GM19035 (cell line): Measurements from ENCODE around the gene KIAA1671.

ENCODE experiments used
- ATAC-seq: cut with Tn5 transposase; IDR thresholded peaks from one replicate; pipeline ENCODE4 v1.9.1; 2021; ENCODE audit not compliant: unreplicated experiment

Gene KIAA1671

DNA sequence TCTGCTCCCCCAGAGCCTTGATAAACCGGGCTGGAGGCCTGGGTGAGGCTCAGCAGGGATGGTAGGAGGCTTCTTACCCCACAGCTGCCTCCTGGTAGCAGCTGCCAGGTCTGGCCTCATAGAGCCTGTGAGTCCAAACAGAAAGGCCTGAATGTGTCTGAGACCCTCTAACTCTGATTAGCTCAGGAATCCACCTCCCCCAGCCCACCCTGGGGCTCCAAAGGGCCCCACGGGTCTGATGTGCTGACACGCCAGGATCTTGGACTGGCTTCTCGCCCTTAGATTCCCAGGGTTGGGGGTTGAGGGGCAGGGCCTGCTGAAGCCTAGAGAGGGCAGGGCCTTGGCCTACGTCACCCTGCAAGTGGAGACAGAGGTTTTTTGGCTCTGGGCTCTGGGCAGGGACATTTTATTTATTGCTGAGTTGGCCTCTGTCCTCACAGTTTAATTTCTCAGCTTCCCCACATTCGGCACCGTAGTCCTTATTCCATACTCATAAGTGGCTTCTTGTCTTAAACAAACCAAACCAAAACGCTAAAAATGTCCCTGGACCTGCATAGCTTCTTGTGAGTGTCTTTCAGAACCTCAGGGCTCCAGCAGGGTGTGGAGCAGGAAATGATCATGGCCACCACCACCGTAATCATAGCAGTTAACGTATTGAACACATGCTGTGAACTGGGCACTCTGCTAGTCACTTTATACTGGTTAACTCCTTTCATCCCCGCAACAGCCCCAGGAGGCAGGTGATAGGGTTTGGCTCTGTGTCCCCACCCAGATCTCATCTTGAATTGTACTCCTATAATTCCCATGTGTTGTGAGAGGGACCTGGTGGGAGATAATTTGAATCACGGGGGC is 25.1 kb downstream of the KIAA1671 start:
- no peak for ATAC-seq

DNA sequence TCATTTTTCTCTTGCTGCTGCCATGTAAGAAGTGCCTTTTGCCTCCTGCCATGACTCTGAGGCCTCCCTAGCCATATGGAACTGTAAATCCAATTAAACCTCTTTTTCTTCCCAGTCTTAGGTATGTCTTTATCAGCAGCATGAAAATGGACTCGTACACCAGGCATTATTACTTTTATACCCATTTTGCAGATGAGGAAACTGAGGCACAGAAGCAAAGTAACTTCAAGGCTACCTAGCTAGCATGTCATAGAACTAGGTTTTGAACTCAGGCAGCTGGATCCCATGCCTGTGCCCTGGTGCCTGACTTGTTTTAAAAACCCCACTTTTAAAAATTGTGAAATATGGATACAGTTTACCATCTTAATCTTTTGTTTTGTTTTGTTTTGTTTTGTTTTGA is 25.8 kb downstream of the KIAA1671 start:
- no peak for ATAC-seq

DNA sequence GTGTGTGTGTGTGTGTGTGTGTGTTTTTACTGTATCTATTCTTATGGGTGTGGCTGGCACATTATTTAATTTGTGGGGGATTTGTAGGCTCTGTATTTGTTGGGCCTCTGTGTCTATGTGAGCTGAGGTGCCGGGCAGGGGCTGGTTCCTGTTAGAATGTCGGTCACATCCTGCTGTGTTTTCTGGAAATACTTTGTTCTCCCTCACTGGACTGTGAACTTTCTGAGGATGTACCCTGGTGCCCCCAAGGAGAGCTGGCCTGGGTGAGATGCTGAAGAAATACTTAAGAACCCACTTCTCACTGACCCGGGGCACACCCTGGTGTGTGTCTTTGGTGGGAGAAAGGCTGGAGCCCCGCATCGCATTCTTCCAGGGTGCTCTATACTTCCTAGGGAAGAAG is 28.6 kb downstream of the KIAA1671 start:
- ATAC-seq, result no peak

DNA sequence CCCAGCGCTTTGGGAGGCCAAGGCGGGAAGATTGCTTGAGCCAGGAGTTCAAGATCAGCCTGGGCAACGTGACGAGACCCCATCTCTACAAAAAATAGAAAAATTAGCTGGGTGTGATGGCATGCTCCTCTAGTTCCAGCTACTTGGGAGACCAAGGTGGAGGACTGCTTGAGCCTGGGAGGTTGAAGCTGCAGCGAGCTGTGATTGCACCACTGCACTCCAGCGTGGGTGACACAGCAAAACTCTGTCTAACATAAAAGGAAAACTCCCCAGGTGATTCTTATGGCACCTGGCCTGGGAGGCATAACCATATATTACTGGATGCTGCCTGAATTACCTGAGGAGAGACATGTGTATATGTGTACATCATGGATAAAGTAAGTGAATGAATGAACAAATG is 29.1 kb downstream of the KIAA1671 start:
- ATAC-seq, result no peak

DNA sequence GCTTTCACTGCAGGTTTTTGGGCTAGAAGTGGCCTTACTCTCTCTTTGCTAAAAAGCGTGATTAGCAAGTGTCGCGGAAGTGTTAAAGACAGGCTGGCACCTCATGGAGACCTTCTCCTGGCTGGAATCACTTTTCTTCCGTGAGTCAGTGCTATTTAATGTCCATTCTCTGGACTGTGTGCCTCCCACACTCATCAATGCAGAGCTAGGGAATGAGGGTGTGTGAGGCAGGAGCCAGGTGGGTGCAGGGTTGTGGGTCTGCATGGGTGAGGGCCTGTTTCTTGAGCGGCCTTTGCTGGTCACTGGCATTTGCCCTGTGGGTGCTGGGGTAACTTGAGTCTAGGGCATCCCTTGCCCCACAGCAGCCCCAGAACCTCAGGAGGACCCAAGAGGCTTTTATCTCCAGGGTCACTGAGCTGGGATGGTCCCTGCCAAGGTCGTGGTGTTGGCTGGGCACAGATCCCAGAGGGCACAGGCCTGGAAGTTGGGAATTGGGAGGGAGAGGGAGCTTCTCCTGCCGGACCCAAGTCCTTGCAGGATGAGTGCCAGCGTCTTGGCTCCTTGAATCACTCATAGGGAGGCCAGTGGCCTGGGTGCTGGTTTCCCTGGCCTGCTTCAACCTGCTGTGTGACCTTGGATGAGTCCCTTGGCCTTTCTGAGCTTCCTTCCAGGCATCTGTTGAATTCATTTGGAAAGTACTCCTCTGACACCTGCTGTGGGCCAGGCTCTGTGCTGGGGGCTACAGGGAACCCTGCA is 30.0 kb downstream of the KIAA1671 start:
- ATAC-seq, result no peak

DNA sequence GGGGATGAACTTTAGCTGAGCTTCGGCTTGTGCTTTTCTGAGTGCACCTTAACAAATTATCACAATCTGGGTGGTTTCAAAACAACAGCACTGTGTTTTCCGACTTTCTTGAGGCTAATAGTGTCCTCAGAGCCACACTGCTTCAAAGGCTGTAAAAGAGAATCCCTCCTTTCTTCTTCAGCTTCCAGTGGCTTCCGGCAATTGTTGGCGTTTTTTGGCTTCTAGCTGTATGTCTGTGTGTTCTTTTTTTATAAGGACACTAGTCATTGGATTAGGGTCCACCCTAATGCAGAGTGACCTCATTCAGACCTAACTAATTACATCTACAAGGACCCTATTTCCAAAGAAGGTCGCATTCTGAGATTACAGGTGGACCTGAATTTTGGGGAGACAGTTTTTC is 30.6 kb downstream of the KIAA1671 start:
- ATAC-seq, result no peak

DNA sequence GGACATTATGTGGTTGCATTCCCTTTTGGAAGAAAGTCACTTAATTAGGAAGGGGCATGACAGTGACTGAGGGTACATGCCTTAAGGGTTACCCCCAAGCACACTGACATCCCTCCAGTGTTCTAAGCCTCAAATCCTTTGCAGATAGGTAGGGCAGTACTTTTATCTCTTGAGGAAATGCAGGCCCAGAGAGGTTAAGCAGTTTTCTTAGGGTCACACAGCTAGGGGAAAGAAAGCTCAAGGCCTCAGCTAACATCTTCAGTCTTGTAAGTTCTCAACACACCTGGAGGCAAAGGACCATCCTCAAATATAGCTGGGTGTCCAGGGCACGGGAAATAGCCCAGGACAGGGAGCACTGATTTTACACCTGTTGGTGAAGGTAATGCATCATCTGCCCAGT is 31.6 kb downstream of the KIAA1671 start:
- no peak for ATAC-seq

DNA sequence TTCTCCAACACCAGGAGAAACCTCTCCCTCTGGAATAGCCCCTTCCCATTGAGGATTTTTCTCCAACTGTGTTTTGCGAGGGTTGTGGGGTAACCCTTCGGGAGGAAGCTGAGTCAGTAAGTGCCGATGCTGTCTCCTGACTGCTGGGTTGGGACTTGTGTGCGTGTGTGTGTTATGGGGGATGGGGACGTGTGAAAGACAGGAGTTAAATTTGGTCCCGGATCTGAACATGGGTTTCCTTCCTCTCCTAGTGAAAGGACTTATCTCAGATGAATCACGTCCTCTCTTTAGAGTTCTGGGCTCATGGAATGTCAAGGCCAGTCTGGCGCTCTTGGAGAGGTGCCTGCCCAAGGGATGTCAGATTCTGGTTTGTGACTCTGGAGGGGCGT is 33.3 kb downstream of the KIAA1671 start:
- no peak for ATAC-seq

DNA sequence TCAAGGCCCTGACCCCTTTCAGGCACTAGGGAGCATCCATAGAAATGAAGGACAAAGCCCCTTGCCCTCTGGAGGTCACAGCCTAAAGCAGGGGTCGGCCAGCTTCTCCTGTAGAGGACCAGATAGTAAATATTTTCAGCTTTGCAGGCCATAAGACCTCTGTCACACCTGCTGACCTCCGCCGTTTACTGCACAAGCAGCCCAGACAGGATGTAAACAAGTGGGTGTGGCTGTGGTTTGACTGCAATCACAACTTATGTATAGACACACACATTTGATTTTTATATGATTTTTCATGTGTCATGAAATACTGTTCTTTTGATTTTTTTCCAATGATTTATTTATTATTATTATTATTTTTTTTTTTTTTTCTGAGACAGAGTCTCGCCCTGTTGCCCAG is 34.3 kb downstream of the KIAA1671 start:
- ATAC-seq, result no peak

DNA sequence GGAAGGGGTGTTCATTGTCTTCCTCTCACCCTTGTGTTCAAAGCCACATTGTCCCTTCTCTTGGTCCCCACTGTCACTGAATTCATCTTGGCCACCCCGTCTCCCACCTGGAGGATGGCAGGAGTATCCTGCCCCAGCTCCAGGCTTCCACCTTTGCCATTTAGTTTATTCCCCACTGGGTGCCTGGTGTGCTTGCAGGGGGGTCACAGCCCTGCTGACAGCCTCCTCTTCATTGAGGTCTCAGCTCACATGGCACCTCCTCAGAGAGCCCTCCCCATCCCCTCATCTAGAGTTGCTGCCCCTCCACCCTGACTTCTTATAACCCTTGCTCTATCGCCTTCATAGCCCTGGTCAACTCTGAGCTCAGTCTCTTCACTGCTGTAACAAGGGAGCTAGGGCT is 36.6 kb downstream of the KIAA1671 start:
- ATAC-seq, result no peak

DNA sequence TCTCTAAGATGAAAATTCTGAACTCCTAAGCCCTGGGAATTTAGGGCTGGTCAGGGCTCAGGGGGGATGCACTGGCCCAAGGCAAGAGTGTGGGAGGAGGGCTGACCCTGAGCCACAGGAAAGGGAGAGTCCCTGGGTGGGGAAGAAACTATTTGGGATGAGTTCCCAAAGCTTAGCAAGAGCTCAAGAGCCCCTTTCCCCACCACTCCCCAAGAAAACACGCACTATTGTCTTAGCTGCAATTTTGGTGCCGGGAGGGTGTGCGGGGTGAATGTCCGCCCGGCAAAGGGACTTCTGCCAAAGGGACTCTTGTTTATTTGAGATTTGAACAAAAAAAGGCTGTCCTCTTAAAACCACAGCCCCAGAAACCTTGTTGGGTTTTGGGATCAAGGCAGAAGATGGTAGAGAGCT is 37.0 kb downstream of the KIAA1671 start:
- ATAC-seq, result no peak

DNA sequence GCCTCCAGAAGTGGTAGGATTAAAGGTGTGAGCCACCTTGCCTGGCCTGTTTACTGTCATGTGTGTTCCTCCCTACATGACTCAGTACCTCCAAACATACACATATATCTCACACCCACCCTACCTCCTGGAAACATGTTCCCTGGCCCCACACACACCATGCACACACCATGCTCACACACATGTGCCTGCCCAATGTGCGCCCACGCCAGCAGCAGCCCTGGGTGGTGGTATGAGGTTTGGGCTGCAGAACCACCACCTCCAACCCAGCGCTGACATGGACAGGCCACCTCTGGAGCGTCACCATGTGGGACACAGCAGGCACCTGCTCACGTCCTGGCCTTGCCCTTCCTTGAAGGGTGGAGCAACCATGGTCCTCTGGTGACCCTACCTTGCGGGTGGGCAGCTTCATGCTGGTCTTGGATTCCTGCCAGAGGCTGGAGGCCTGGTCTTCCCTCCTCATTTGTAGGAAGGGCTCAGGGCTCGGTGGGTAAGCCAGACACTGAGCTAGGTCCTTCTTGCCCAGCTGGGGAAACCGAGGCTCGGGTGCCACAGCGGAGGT is 37.9 kb downstream of the KIAA1671 start:
- no peak for ATAC-seq

DNA sequence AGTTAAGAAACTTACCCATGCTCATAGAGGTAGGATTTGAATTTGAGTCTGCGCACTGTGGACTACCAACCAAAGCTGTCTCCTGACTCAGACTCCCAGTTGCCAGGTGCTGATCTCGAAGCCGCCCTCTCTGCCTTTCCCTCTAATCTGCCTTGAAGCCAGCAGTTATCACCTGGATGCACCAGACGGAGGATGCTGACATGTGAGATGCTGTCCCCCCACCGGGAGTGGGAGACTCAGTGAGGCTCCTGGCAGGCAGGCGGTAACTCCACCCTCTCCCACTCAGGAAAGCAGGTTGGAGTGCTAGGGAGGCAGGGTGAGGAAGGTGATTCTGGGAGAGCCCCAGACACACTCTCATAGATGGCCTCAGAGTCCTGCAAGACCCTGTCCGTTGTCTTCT is 40.4 kb downstream of the KIAA1671 start:
- ATAC-seq, result no peak

DNA sequence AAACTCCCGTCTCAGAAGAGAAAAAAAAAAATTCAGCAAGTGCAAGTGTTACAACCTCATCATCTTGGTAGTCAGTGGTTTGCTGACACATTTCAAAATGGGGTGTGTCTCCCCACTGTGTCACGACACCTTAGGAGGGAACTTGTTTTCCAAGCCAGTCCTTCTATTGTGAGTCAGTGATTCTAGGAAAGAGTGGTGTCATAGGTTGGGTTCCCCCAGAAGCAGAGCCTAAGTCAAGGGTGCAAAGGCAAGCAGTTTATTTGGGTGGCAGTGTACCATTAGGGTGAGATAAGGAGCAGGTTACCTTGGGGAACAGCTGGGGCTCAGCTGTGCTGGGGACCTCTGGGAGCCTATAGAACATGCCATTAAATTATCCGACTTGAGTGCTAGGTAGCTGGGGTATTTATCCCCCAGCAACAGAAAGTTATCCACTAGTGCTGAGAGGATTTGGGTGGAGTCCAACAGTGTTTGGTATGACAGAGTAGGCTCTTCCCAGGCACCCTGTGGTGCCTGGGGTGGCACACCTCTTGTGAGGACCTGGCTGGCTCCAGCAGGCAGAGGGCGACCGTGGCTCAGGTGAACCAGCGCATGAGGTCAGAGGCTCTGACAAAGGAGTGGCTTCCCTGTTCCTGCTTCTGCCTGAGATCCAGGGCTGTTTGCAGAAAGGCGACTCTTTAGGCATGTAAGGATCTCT is 41.7 kb downstream of the KIAA1671 start:
- no peak for ATAC-seq

DNA sequence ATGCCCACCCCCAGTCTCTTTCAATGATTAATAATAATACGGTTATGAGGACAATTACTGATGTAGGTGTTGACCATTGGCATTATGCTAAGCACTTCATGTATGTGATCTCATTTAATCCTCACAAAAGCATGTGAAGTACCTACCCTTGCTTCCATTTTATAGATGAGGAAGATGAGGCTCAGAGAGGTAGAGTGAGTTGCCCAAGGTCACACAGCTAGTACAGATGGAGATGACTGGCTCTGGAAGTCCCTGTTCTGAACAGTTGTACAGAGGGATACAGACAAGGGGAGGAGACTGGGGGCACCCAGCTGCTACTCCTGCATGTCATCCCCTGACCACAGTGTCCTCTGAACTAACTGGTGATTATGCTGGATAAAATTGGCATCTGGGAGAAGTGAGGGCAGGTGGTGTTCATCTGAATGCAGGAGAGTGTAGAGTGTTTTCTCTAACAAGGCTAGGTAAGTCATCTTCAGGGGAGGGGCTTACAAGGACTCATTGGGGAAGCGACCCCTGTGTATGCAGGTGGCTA is 43.2 kb downstream of the KIAA1671 start:
- no peak for ATAC-seq

DNA sequence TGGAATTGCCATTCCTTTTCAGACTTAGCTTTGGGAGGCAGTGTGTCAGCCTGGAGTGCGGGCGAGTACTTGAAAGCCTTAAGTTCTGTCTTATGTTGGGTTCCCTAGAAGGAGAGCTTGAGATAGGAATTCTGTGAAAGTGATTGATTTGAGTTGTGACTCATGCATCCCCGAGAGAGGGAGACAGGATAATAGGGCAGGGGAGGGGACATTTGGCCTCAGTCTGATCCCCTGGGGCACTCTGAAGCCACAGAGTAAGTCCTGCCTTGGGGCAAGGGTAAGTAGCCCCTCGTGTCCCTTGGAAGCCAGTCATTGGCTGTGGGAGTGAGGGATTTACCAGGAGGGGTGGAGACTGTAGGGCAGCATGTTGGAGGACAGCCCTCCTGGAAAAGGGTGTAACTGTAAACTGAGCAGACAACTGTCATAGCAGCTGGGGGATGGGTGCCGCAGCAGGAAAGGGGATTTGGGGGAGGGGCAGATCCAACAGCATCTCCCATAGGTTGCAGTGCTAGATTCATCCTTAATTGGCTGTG is 44.0 kb downstream of the KIAA1671 start:
- ATAC-seq, result no peak

DNA sequence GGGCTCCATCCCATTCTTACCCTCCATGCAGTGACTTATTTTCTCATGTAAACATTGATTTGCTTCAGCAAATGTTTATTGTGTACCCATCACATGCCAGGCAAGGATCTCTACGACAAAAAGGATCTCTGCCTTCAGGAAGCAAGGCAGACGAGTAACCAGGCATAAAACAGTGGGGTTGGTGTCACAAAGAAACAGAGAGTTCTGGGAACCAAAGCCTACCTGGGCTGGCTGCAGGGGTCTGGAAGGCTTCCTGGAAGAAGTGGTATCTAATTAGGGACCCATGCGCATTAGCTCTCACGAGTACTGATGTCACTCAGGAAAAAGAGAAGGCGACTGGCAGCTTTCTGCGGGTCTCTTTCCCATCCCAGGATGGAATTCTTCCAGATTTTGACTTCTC is 44.5 kb downstream of the KIAA1671 start:
- no peak for ATAC-seq

DNA sequence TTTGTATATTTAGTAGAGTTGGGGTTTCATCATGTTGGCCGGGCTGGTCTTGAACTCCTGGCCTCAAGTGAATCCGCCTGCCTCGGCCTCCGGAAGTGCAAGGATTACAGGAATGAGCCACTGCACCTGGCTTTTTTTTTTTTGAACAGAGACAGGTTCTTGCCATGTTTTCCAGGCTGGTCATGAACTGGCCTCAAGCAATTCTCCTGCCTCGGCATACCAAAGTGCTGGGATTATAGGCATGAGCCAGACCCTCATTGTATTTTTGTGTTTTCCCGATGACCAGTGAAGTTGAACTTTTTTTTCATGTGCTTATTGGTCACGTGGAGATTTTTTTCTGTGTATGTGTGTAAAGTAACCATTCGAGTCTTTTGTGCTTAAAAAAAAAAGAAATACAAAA is 48.2 kb downstream of the KIAA1671 start:
- no peak for ATAC-seq

DNA sequence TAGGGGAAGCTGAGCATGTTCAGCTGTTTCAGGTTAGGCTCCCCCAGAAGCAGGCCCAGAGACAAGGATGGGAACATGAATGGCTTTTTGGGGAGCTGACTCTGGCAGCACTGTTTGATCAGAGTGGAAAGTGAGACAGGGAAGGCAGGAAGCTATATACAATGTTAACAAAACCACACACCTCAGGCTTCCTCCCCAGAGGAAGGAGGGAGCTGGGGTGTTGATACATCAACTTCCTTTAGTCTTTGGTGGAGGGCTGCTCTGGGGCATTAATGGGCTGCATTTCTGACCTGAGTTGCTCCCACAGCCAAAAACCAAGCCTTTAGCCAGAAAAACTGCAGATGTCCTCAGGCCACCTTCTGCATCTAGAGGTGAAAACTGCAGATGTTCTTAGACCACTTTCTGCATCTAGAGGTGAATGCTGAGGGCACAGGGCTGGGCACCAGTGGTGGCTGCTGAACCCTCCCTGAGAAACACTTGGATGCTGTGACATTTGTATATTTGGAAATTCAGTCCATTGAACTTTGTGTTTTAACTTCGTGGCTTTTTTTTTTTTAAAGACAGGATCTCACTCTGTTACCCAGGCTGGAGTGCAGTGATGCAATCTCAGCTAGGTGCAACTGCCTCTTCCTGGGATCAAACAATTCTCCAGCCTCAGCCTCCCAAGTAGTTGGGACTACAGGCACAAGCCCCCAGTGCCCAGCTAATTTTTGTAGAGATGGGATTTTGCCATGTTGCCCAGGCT is 49.9 kb downstream of the KIAA1671 start:
- no peak for ATAC-seq

DNA sequence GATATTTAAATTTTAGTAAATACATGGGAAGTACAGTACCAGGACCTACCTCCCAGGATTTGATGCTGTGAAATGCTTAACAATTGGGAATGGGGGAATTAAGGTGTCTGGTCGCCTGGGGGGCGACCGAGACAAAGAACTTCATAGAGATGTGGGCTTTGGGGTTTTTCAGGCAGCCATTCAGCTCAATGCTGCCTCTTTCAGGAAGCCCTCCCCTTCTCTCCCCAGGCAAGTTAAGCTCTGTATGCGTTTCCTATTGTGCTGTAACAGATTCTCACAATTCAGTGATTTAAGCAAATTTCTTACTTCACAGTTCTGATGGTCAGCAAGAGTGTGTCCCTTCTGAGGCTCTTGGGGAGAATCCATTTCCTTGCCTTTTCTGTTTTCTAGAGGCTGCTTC is 53.8 kb downstream of the KIAA1671 start:
- ATAC-seq, result no peak
